NOMO-1 treated with DMSO at 0.1 percent for 48 hours (cell line): Measurements from ENCODE around the gene RPTOR.
"Not testable (repeated sequence)": the region's sequence is repeated elsewhere in the genome, so short reads cannot be mapped to it uniquely, and the experiment has no call there.

Experiments
- DNase-seq: peaks from one replicate; lab custom pipeline; 2025; ENCODE audit not compliant: unreplicated experiment; lab: John Stamatoyannopoulos, UW

Gene RPTOR

GRCh38 chr17:80866050-80866793, 321.6 kb downstream of the RPTOR start:
- peak; percentile 64 for DNase-seq

GRCh38 chr17:80868022-80868609, 323.5 kb downstream of the RPTOR start:
- no peak for DNase-seq

- DNase-seq, result no peak
Observed at GRCh38 chr17:80869481-80870145, 325.0 kb downstream of the RPTOR start.

GRCh38 chr17:80870401-80870800, 325.8 kb downstream of the RPTOR start:
- peak; percentile 31 for DNase-seq

GRCh38 chr17:80871341-80871740, 326.7 kb downstream of the RPTOR start:
- DNase-seq, result peak; percentile 77

GRCh38 chr17:80872001-80872500, 327.4 kb downstream of the RPTOR start:
- DNase-seq, result no peak

- DNase-seq, result no peak
Observed at GRCh38 chr17:80872501-80873306, 328.1 kb downstream of the RPTOR start.

- DNase-seq, result peak; percentile 35
Observed at GRCh38 chr17:80873307-80873951, 328.8 kb downstream of the RPTOR start.

GRCh38 chr17:80874866-80875445, 330.3 kb downstream of the RPTOR start:
- DNase-seq, result no peak

GRCh38 chr17:80875480-80875995, 330.9 kb downstream of the RPTOR start:
- DNase-seq, result not testable (repeated sequence)

- not testable (repeated sequence) for DNase-seq
Observed at GRCh38 chr17:80876456-80876949, 331.9 kb downstream of the RPTOR start.

GRCh38 chr17:80876950-80877728, 332.5 kb downstream of the RPTOR start:
- no peak for DNase-seq

GRCh38 chr17:80877729-80878303, 333.2 kb downstream of the RPTOR start:
- no peak for DNase-seq

GRCh38 chr17:80878876-80879722, 334.5 kb downstream of the RPTOR start:
- no peak for DNase-seq

- DNase-seq, result no peak
Observed at GRCh38 chr17:80879723-80880647, 335.3 kb downstream of the RPTOR start.

GRCh38 chr17:80880648-80880985, 336.0 kb downstream of the RPTOR start:
- DNase-seq, result no peak

- DNase-seq, result no peak
Observed at GRCh38 chr17:80881306-80881705, 336.7 kb downstream of the RPTOR start.
